Measurements from ENCODE around the gene GPX3. TPM values are rescaled to one million over a fixed set of nuclear protein-coding genes. Genes with fewer than 3 reads are reported as not detected.

The GPX3 gene
- total and polyA plus RNA-seq, 10 of the 15 experiments (the other 5 are each of a cell fraction or from before 2014, with no cell fraction given): 0.04 to 1.0 (median 0.15) TPM; not detected in 3

DNA sequence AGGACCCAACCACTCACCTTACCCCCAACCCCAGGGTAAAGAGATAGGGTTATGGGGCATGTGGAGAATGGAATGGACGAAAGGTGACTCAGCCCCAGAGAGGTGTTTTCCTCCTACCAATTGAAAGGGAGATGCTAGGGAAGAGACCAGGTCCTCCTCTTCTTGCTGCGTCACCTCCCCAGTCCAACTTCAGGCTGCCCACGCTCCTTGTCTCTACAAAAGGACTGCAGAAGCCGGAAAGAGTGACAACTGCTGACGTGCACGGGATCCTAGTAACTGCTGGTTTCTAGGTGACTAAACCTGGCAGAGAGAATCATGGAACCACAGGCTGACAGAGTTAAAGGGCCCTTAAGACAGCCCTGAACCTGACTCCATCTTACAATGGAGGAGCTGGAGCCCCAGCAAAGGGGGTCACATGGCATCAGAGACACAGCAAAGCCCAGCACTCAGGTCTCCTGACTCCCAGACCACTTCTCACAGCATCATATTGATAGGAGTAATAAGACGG, 2.2 kb downstream of the GPX3 start (continued):
- TF ChIP-seq, protein P1, sequence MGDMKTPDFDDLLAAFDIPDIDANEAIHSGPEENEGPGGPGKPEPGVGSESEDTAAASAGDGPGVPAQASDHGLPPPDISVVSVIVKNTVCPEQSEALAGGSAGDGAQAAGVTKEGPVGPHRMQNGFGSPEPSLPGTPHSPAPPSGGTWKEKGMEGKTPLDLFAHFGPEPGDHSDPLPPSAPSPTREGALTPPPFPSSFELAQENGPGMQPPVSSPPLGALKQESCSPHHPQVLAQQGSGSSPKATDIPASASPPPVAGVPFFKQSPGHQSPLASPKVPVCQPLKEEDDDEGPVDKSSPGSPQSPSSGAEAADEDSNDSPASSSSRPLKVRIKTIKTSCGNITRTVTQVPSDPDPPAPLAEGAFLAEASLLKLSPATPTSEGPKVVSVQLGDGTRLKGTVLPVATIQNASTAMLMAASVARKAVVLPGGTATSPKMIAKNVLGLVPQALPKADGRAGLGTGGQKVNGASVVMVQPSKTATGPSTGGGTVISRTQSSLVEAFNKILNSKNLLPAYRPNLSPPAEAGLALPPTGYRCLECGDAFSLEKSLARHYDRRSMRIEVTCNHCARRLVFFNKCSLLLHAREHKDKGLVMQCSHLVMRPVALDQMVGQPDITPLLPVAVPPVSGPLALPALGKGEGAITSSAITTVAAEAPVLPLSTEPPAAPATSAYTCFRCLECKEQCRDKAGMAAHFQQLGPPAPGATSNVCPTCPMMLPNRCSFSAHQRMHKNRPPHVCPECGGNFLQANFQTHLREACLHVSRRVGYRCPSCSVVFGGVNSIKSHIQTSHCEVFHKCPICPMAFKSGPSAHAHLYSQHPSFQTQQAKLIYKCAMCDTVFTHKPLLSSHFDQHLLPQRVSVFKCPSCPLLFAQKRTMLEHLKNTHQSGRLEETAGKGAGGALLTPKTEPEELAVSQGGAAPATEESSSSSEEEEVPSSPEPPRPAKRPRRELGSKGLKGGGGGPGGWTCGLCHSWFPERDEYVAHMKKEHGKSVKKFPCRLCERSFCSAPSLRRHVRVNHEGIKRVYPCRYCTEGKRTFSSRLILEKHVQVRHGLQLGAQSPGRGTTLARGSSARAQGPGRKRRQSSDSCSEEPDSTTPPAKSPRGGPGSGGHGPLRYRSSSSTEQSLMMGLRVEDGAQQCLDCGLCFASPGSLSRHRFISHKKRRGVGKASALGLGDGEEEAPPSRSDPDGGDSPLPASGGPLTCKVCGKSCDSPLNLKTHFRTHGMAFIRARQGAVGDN (IDR thresholded peaks at IDR 0.05): no peak
- TF ChIP-seq, protein P2, sequence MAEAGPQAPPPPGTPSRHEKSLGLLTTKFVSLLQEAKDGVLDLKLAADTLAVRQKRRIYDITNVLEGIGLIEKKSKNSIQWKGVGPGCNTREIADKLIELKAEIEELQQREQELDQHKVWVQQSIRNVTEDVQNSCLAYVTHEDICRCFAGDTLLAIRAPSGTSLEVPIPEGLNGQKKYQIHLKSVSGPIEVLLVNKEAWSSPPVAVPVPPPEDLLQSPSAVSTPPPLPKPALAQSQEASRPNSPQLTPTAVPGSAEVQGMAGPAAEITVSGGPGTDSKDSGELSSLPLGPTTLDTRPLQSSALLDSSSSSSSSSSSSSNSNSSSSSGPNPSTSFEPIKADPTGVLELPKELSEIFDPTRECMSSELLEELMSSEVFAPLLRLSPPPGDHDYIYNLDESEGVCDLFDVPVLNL (IDR thresholded peaks at IDR 0.05; ENCODE audit: low read depth, low read length): no peak
- no peak for TF ChIP-seq SMARCA5 (IDR thresholded peaks at IDR 0.05)
- TF ChIP-seq, protein P3, sequence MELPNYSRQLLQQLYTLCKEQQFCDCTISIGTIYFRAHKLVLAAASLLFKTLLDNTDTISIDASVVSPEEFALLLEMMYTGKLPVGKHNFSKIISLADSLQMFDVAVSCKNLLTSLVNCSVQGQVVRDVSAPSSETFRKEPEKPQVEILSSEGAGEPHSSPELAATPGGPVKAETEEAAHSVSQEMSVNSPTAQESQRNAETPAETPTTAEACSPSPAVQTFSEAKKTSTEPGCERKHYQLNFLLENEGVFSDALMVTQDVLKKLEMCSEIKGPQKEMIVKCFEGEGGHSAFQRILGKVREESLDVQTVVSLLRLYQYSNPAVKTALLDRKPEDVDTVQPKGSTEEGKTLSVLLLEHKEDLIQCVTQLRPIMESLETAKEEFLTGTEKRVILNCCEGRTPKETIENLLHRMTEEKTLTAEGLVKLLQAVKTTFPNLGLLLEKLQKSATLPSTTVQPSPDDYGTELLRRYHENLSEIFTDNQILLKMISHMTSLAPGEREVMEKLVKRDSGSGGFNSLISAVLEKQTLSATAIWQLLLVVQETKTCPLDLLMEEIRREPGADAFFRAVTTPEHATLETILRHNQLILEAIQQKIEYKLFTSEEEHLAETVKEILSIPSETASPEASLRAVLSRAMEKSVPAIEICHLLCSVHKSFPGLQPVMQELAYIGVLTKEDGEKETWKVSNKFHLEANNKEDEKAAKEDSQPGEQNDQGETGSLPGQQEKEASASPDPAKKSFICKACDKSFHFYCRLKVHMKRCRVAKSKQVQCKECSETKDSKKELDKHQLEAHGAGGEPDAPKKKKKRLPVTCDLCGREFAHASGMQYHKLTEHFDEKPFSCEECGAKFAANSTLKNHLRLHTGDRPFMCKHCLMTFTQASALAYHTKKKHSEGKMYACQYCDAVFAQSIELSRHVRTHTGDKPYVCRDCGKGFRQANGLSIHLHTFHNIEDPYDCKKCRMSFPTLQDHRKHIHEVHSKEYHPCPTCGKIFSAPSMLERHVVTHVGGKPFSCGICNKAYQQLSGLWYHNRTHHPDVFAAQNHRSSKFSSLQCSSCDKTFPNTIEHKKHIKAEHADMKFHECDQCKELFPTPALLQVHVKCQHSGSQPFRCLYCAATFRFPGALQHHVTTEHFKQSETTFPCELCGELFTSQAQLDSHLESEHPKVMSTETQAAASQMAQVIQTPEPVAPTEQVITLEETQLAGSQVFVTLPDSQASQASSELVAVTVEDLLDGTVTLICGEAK (IDR thresholded peaks at IDR 0.05; ENCODE audit: borderline replicate concordance): no peak
- TF ChIP-seq, protein P4, sequence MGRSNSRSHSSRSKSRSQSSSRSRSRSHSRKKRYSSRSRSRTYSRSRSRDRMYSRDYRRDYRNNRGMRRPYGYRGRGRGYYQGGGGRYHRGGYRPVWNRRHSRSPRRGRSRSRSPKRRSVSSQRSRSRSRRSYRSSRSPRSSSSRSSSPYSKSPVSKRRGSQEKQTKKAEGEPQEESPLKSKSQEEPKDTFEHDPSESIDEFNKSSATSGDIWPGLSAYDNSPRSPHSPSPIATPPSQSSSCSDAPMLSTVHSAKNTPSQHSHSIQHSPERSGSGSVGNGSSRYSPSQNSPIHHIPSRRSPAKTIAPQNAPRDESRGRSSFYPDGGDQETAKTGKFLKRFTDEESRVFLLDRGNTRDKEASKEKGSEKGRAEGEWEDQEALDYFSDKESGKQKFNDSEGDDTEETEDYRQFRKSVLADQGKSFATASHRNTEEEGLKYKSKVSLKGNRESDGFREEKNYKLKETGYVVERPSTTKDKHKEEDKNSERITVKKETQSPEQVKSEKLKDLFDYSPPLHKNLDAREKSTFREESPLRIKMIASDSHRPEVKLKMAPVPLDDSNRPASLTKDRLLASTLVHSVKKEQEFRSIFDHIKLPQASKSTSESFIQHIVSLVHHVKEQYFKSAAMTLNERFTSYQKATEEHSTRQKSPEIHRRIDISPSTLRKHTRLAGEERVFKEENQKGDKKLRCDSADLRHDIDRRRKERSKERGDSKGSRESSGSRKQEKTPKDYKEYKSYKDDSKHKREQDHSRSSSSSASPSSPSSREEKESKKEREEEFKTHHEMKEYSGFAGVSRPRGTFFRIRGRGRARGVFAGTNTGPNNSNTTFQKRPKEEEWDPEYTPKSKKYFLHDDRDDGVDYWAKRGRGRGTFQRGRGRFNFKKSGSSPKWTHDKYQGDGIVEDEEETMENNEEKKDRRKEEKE (IDR thresholded peaks at IDR 0.05): no peak
- no peak for TF ChIP-seq IRF4 (IDR thresholded peaks at IDR 0.05; ENCODE audit: low read depth, low read length)
- TF ChIP-seq, protein P5, sequence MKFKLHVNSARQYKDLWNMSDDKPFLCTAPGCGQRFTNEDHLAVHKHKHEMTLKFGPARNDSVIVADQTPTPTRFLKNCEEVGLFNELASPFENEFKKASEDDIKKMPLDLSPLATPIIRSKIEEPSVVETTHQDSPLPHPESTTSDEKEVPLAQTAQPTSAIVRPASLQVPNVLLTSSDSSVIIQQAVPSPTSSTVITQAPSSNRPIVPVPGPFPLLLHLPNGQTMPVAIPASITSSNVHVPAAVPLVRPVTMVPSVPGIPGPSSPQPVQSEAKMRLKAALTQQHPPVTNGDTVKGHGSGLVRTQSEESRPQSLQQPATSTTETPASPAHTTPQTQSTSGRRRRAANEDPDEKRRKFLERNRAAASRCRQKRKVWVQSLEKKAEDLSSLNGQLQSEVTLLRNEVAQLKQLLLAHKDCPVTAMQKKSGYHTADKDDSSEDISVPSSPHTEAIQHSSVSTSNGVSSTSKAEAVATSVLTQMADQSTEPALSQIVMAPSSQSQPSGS (IDR thresholded peaks at IDR 0.05; ENCODE audit: low read length): no peak
- no peak for TF ChIP-seq EP300 (IDR thresholded peaks at IDR 0.05; ENCODE audit: borderline replicate concordance in 1 of 2, control insufficient read depth in 1 of 2, low read depth in 2 of 2, low read length in 2 of 2)
